Heart left ventricle (tissue), 16 donors: ENCODE measurements around the gene XIRP1. TPM values are rescaled to one million over a fixed set of nuclear protein-coding genes. Genes with fewer than 3 reads are reported as not detected.

ENCODE experiments used
- ATAC-seq, 4 donors: fragments of 200-7000 bp; cut with Tn5 transposase; one replicate each; pipeline ENCODE4 v1.9.1; 2020 to 2022; ENCODE audit warnings: moderate library complexity in 4 of 4, mild to moderate bottlenecking in 3 of 4, moderate number of reproducible peaks in 1 of 4
- DNase-seq, 5 donors: peaks; one replicate each; pipeline ENCODE4 v3.0.0-alpha.2; 2020
- H3K27ac ChIP-seq, 12 donors: fragments of 200-600 bp; sonication (generic) in 4 of 12; one replicate each; pipeline versions ENCODE4 v1.5.0 to v1.8.0; 2016 to 2022; ENCODE audit warnings: mild to moderate bottlenecking in 2 of 12
- H3K27me3 ChIP-seq, 9 donors: fragments of 200-600 bp; sonication (generic) in 2 of 9; one replicate each; pipeline versions ENCODE4 v1.5.1 to v1.8.0; 2016 to 2022; ENCODE audit warnings: mild to moderate bottlenecking in 3 of 9
- H3K36me3 ChIP-seq, 9 donors: fragments of 200-600 bp; sonication (generic) in 2 of 9; one replicate each; pipeline versions ENCODE4 v1.5.0 to v1.8.0; 2018 to 2022; ENCODE audit warnings: mild to moderate bottlenecking in 2 of 9
- H3K4me1 ChIP-seq, 12 donors: fragments of 200-600 bp; sonication (generic) in 4 of 12; one replicate each; pipeline versions ENCODE4 v1.5.0 to v1.8.0; 2016 to 2022; ENCODE audit warnings: mild to moderate bottlenecking in 3 of 12
- H3K4me3 ChIP-seq, 12 donors: fragments of 200-600 bp; sonication (generic) in 4 of 12; one replicate each; pipeline versions ENCODE4 v1.5.0 to v1.8.0; 2017 to 2022; ENCODE audit warnings: mild to moderate bottlenecking in 9 of 12, moderate library complexity in 4 of 12
- H3K9me3 ChIP-seq, 12 donors: fragments of 200-600 bp; sonication (generic) in 4 of 12; one replicate each; pipeline versions ENCODE4 v1.5.0 to v1.8.0; 2016 to 2022; ENCODE audit warnings: mild to moderate bottlenecking in 1 of 12
- POLR2A ChIP-seq, 2 donors: fragments of 450-650 bp; IDR thresholded peaks; one replicate each; pipeline ENCODE4 v1.6.1; 2017; ENCODE audit warnings: antibody characterized with exemption in 2 of 2, mild to moderate bottlenecking in 2 of 2, moderate library complexity in 2 of 2
- WGBS, 4 donors: extraction: QIAGEN DNeasy Blood & Tissue Kit in 2 of 4; methylation state at CpG; one replicate each; pipeline versions ENCODE4 v1.1.5 to v1.1.7; 2013 to 2018; 5-methylcytosine and 5-hydroxymethylcytosine counted together
- intact Hi-C, 10 donors: fragments of 100-400 bp; cut with DNase I; formaldehyde crosslinking; loops; one replicate each; pipeline versions ENCODE4 v1.11.1 to v1.14.2; 2022
- polyA plus RNA-seq, 2 donors: library from polyadenylated mRNA; stranded (reverse); fragments of 200-250 nt; gene quantifications; one replicate each; pipeline ENCODE4 v1.2.3, GENCODE V29; 2013
- total RNA-seq, 9 donors: library from RNA; depleted of rRNA in 2 of 9; stranded (reverse); fragments of >200 nt in 2 of 9; fragmentation: NEBNext Ultra II Directional in 3 of 9; extraction: Animal tissue kit (Norgen Biotek cat#: 25700) in 3 of 9; gene quantifications; one replicate each; pipeline versions ENCODE4 v1.1.0 to v1.2.4, GENCODE V29; 2016 to 2023
- TF ChIP-seq, protein P1 (sequence below), 12 donors: fragments of 200-600 bp; sonication (generic) in 4 of 12; IDR thresholded peaks; one replicate each; pipeline versions ENCODE4 v1.5.0 to v1.8.0; 2018 to 2022; ENCODE audit warnings: antibody characterized with exemption in 12 of 12, mild to moderate bottlenecking in 5 of 12
- donor health status: ischemic (EF 13 %, LVEDD 7.1; RV severe dilation, severe dysfunction).
- donor health status: healthy with polysubstance abuse.
- donor health status: DM: no; HTN: yes; CAD: no.
- donor health status: DM: no; HTN: no; CAD: no.
- donor health status: ischemic (EF 25% LVEDD 6.9; RV normal size, moderate dysfunction).
- donor health status: ischemic (EF 25% LVEDD 5.7; RV mildly dilated, moderate dysfunction).
- donor health status: healthy.
- donor health status: DM: yes; HTN: yes; CAD: no.
- donor health status: ischemic (EF 35%, LVEDD 5.7; RV mildly dilated, moderate dysfunction).
- donor health status: nonischemic (EF 11% LVEDD 7.7; RV severe dilation, severe dysfunction).
- donor health status: DM: yes; HTN: yes; CAD: no.
- donor health status: PGD.
- donor health status: ischemic (EF 29% LVEDD 5.4; RV normal size, mild dysfunction).
- donor health status: nonischemic (EF 23%, LVEDD 6.1; RV moderate dilation, normal function).

The XIRP1 gene
- total and polyA plus RNA-seq, 11 donors: 293 to 1,122 (median 530) TPM

DNA sequence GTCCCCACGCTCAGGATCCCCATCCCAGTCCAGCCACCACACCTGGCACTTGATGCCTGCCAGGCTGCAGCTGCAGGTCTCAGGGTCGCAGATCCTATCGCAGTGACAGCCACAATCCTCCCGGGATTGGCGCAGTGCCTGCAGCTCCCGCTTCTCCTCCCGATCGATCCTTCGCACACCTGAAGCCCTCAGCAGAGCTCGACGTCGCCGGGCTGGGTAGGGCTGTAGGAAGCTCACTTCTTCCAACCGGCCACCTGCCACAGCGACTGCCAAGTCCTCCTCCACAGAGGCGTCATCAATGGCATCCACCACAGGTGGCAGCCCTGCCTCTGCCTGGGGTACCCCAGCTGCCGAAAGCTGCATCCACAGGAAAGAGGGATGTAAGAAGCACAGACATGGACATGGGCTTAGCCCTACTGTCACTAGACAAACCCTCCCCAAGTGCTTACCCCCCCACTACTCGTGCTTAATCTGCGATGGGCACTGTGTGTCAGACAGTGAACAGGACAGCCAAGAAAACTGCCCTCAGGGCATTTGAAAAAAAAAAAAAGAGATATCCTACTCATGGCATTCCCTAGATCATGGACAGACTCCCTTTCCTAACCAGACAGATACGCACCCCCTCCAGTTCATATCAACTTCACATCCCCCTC lies 48.2 kb downstream of the XIRP1 start:
- Histone ChIP-seq H3K27ac (no peak overlapping the region), H3K4me3 (no peak overlapping the region), H3K9me3 (no peaks in the 10 kb centered on the region), H3K27me3 (no peaks in the 10 kb centered on the region), H3K36me3 (peaks cover 15 to 72% (median 59%) of the 10 kb centered on the region in 9 donors), H3K4me1 (peaks cover 33 to 87% (median 71%) of the 10 kb centered on the region in 12 donors)
- TF ChIP-seq, protein P1, sequence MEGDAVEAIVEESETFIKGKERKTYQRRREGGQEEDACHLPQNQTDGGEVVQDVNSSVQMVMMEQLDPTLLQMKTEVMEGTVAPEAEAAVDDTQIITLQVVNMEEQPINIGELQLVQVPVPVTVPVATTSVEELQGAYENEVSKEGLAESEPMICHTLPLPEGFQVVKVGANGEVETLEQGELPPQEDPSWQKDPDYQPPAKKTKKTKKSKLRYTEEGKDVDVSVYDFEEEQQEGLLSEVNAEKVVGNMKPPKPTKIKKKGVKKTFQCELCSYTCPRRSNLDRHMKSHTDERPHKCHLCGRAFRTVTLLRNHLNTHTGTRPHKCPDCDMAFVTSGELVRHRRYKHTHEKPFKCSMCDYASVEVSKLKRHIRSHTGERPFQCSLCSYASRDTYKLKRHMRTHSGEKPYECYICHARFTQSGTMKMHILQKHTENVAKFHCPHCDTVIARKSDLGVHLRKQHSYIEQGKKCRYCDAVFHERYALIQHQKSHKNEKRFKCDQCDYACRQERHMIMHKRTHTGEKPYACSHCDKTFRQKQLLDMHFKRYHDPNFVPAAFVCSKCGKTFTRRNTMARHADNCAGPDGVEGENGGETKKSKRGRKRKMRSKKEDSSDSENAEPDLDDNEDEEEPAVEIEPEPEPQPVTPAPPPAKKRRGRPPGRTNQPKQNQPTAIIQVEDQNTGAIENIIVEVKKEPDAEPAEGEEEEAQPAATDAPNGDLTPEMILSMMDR (IDR thresholded peaks at IDR 0.05): no peak
- TF ChIP-seq POLR2A (IDR thresholded peaks at IDR 0.05): no peak
- ATAC-seq: no peak
- intact Hi-C loops: loop anchor here in 1 of 10 donors (5.0 kb wide), 1 partner anchor 38 kb away; no protein-coding TSS in a partner anchor
- no peak for DNase-seq
- 88 to 90% (median 88%) methylated on average over 20 of the region's 20 CpGs for WGBS, 4 donors

DNA sequence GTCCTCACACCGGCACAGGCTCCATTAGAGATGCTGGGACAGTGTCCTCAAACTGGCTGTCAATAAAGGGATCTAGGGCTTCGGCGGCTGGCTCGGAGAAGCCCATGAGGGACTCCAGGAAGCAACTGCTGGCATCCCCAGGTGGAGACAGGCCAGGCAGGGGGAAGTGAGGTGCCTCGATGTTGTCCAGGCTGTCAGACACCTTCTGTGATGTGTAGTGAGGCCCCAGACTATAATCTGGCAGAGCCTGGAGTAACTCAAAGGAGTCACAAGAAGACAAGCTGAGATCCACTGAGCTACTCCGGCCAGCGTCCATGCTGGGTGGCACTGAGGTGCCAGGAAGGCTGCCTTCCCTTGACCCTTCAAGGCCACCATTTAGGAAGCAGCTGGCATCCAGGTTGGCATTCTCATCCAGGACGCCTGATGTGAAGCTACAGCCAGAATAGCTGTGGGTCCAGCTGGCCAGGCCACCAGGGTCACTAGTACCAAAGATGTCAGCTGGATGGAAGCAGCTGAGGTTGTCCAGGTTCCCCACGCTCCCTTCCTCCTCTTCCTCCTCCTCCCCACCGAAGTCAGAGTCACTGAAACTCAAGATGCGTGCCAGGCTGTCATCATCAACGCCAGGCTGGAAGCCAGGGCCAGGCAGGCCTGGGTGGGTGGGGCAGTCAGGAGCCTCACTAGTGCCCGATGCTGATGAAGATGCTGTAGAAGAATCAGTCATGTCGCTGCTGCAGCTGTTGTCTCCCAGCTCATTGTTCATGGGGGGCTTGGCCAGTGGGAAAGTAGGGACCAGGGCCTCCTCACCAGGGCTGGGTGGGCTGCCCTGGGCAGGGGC lies 49.1 kb downstream of the XIRP1 start:
- Histone ChIP-seq H3K4me3 (no peak overlapping the region), H3K27ac (peak overlapping the region in 1 of 12 donors; percentile 55), H3K9me3 (no peaks in the 10 kb centered on the region), H3K36me3 (peaks cover 15 to 74% (median 59%) of the 10 kb centered on the region in 9 donors), H3K27me3 (no peaks in the 10 kb centered on the region), H3K4me1 (peaks cover 33 to 82% (median 64%) of the 10 kb centered on the region in 12 donors)
- no peak for ATAC-seq
- DNase-seq: no peak
- TF ChIP-seq, protein P1 (IDR thresholded peaks at IDR 0.05): no peak
- no peak for TF ChIP-seq POLR2A (IDR thresholded peaks at IDR 0.05)
- 70 to 77% (median 76%) methylated on average over 13 to 14 of the region's 14 CpGs for WGBS, 4 donors
- intact Hi-C loops: loop anchor here in 1 of 10 donors (5.0 kb wide), 1 partner anchor 39 kb away; no protein-coding TSS in a partner anchor

GRCh38 chr3:39142067-39142466 lies 50.3 kb downstream of the XIRP1 start:
- Histone ChIP-seq H3K9me3 (no peaks in the 10 kb centered on the region), H3K27me3 (no peaks in the 10 kb centered on the region), H3K4me1 (peaks cover 24 to 75% (median 52%) of the 10 kb centered on the region in 12 donors), H3K27ac (peak overlapping the region in 11 of 12 donors; percentile 4 to 60 (median 32)), H3K4me3 (no peak overlapping the region), H3K36me3 (peaks cover 15 to 77% (median 59%) of the 10 kb centered on the region in 9 donors)
- WGBS, 4 donors: 39 to 63% (median 58%) methylated on average over 5 of the region's 5 CpGs
- ATAC-seq (peak in 2 of 4 donors; percentile 4 to 29), DNase-seq (no peak)
- no peak for TF ChIP-seq POLR2A (IDR thresholded peaks at IDR 0.05)
- TF ChIP-seq, protein P1 (IDR thresholded peaks at IDR 0.05): no peak
- intact Hi-C loops: loop anchor here in 1 of 10 donors (5.0 kb wide), 1 partner anchor 40 kb away; no protein-coding TSS in a partner anchor
